IMR-90 (cell line): ENCODE results near the gene CD34. TPM values are rescaled to one million over a fixed set of nuclear protein-coding genes. Genes with fewer than 3 reads are reported as not detected.

ENCODE experiments used
- ATAC-seq: fragments of 200-7000 bp; cut with Tn5 transposase; 2 replicates; pipeline ENCODE4 v1.9.1; 2020; ENCODE audit warnings: low read depth, mild to moderate bottlenecking, moderate library complexity
- BruUV-seq: library from RNA; stranded (reverse); fragments of 400-500 nt; replicated peaks from 2 replicates; lab custom pipeline; 2021; lab: Mats Ljungman, UMichigan
- CTCF ChIA-PET: fragments of 300-600 bp; formaldehyde crosslinking; extraction: SDS; loops from one replicate; lab custom pipeline; 2021; ENCODE audit warnings: antibody characterized with exemption; lab: Yijun Ruan, JAX
- POLR2A ChIA-PET: fragments of 300-600 bp; sonication (Branson Sonifier 250); formaldehyde crosslinking; loops from one replicate; lab custom pipeline; 2022; ENCODE audit warnings: antibody characterized with exemption; ENCODE audit not compliant: unreplicated experiment; lab: Charles Lee
- DNase-seq: peaks from one replicate; pipeline ENCODE4 v3.0.0; 2013
- H2AFZ ChIP-seq: replicated peaks from 2 replicates; pipeline ENCODE3; 2013; ENCODE audit warnings: low read length, mild to moderate bottlenecking; ENCODE audit not compliant: poor library complexity
- H2AK5ac ChIP-seq: 2 replicates; pipeline ENCODE4 v1.6.1; 2013; ENCODE audit warnings: low read depth, low read length, inconsistent platforms
- H2AK9ac ChIP-seq: replicated peaks from 2 replicates; pipeline ENCODE3; 2013; ENCODE audit warnings: mild to moderate bottlenecking, low read depth, low read length, moderate library complexity; ENCODE audit not compliant: poor library complexity
- H2BK120ac ChIP-seq: 2 replicates; pipeline ENCODE4 v1.6.1; 2013; ENCODE audit warnings: low read depth, low read length, inconsistent platforms
- H2BK15ac ChIP-seq: 3 replicates; pipeline ENCODE4 v1.6.1; 2013; ENCODE audit warnings: low read depth, low read length, inconsistent platforms
- H2BK20ac ChIP-seq: 2 replicates; pipeline ENCODE4 v1.6.1; 2013; ENCODE audit warnings: low read depth, mild to moderate bottlenecking, inconsistent platforms, low read length, moderate library complexity
- H2BK5ac ChIP-seq: 2 replicates; pipeline ENCODE4 v1.6.1; 2013; ENCODE audit warnings: mild to moderate bottlenecking, low read depth, low read length, inconsistent platforms; ENCODE audit not compliant: poor library complexity, severe bottlenecking
- H3K14ac ChIP-seq: replicated peaks from 2 replicates; pipeline ENCODE4 v1.6.1; 2013; ENCODE audit warnings: low read depth, low read length, inconsistent platforms
- H3K18ac ChIP-seq: 2 replicates; pipeline ENCODE4 v1.6.1; 2013; ENCODE audit warnings: low read depth, low read length, control low read depth
- H3K23ac ChIP-seq: 2 replicates; pipeline ENCODE4 v1.6.1; 2013; ENCODE audit warnings: low read depth, low read length, inconsistent platforms
- H3K27ac ChIP-seq: 2 replicates; pipeline ENCODE4 v1.5.1; 2013; ENCODE audit warnings: mild to moderate bottlenecking, control low read depth, low read length; ENCODE audit not compliant: insufficient read depth
- H3K27me3 ChIP-seq: 2 replicates; pipeline ENCODE4 v1.6.1; 2013; ENCODE audit warnings: low read length; ENCODE audit not compliant: control insufficient read depth, insufficient read depth
- H3K36me3 ChIP-seq: 2 replicates; pipeline ENCODE4 v1.6.1; 2013; ENCODE audit warnings: low read length, mixed read lengths; ENCODE audit not compliant: control insufficient read depth, insufficient read depth
- H3K4ac ChIP-seq: 2 replicates; pipeline ENCODE4 v1.6.1; 2013; ENCODE audit warnings: low read depth, low read length, inconsistent platforms
- H3K4me1 ChIP-seq: 2 replicates; pipeline ENCODE4 v1.6.1; 2013; ENCODE audit warnings: low read length, mixed read lengths; ENCODE audit not compliant: control insufficient read depth, insufficient read depth
- H3K4me2 ChIP-seq: 2 replicates; pipeline ENCODE4 v1.6.1; 2013; ENCODE audit warnings: low read depth, mild to moderate bottlenecking, control low read depth, low read length, moderate library complexity
- H3K4me3 ChIP-seq: 2 replicates; pipeline ENCODE4 v1.5.1; 2013; ENCODE audit warnings: low read depth, mild to moderate bottlenecking, control low read depth, low read length, moderate library complexity; ENCODE audit not compliant: insufficient read depth
- H3K56ac ChIP-seq: 2 replicates; pipeline ENCODE4 v1.6.1; 2013; ENCODE audit warnings: low read length, inconsistent platforms; ENCODE audit not compliant: insufficient read depth; ENCODE audit errors: extremely low read depth
- H3K79me1 ChIP-seq, 2 experiments: 2 replicates each; pipeline ENCODE4 v1.6.1; 2013; ENCODE audit warnings: low read length in 2 of 2, inconsistent platforms in 1 of 2, low read depth in 1 of 2
- H3K9ac ChIP-seq: 2 replicates; pipeline ENCODE4 v1.6.1; 2013; ENCODE audit warnings: low read depth, low read length, control low read depth
- H3K9me1 ChIP-seq: 2 replicates; pipeline ENCODE4 v1.6.1; 2013; ENCODE audit warnings: low read length, inconsistent platforms; ENCODE audit not compliant: insufficient read depth
- H3K9me3 ChIP-seq: 2 replicates; pipeline ENCODE4 v1.6.1; 2013; ENCODE audit warnings: low read length; ENCODE audit not compliant: control insufficient read depth, insufficient read depth
- H4K20me1 ChIP-seq: 2 replicates; pipeline ENCODE4 v1.6.1; 2013; ENCODE audit warnings: low read length, inconsistent platforms; ENCODE audit not compliant: insufficient read depth
- H4K5ac ChIP-seq: 2 replicates; pipeline ENCODE4 v1.6.1; 2013; ENCODE audit warnings: mild to moderate bottlenecking, low read depth, low read length, control low read depth
- H4K8ac ChIP-seq, 2 experiments: 2 replicates each; pipeline ENCODE4 v1.6.1; 2013; ENCODE audit warnings: low read depth in 2 of 2, low read length in 2 of 2, control low read depth in 1 of 2, inconsistent platforms in 1 of 2
- H4K91ac ChIP-seq: 2 replicates; pipeline ENCODE4 v1.6.1; 2013; ENCODE audit warnings: low read depth, low read length, inconsistent platforms; ENCODE audit not compliant: insufficient read depth
- BHLHE40 ChIP-seq: fragments of 150-350 bp; IDR thresholded peaks from 2 replicates; pipeline ENCODE4 v1.6.1; 2016; ENCODE audit warnings: mild to moderate bottlenecking, low read depth, low read length
- CEBPB ChIP-seq: IDR thresholded peaks from 2 replicates; pipeline ENCODE4 v1.6.1; 2012; ENCODE audit warnings: low read depth, low read length, improper control_type of control experiment
- CHD1 ChIP-seq: IDR thresholded peaks from 2 replicates; pipeline ENCODE4 v1.6.1; 2012; ENCODE audit warnings: low read depth, low read length, improper control_type of control experiment
- CTCF ChIP-seq: conservative IDR thresholded peaks from 2 replicates; pipeline ENCODE4 v1.5.1; 2012; ENCODE audit warnings: mild to moderate bottlenecking, low read depth, low read length, improper control_type of control experiment
- ELK1 ChIP-seq: fragments of 150-350 bp; IDR thresholded peaks from 2 replicates; pipeline ENCODE4 v1.6.1; 2016; ENCODE audit warnings: low read depth, mild to moderate bottlenecking, low read length, moderate library complexity, borderline replicate concordance
- FOS ChIP-seq: fragments of 150-350 bp; IDR thresholded peaks from 2 replicates; pipeline ENCODE4 v1.6.1; 2016; ENCODE audit warnings: low read depth, low read length
- MAFK ChIP-seq: IDR thresholded peaks from 2 replicates; pipeline ENCODE4 v1.6.1; 2012; ENCODE audit warnings: low read depth, low read length, improper control_type of control experiment
- MAZ ChIP-seq: IDR thresholded peaks from 2 replicates; pipeline ENCODE4 v1.6.1; 2012; ENCODE audit warnings: low read depth, mild to moderate bottlenecking, low read length, improper control_type of control experiment, moderate library complexity, borderline replicate concordance
- MXI1 ChIP-seq: IDR thresholded peaks from 2 replicates; pipeline ENCODE4 v1.6.1; 2012; ENCODE audit warnings: low read depth, mild to moderate bottlenecking, low read length, moderate library complexity, borderline replicate concordance
- NFE2L2 ChIP-seq: fragments of 150-350 bp; IDR thresholded peaks from 2 replicates; pipeline ENCODE4 v1.6.1; 2016; ENCODE audit warnings: low read depth, mild to moderate bottlenecking, low read length
- POLR2A ChIP-seq: IDR thresholded peaks from 2 replicates; pipeline ENCODE4 v1.6.1; 2012; ENCODE audit warnings: mild to moderate bottlenecking, low read depth, low read length
- RAD21 ChIP-seq: IDR thresholded peaks from 2 replicates; pipeline ENCODE4 v1.6.1; 2012; ENCODE audit warnings: low read length, improper control_type of control experiment
- RCOR1 ChIP-seq: IDR thresholded peaks from 2 replicates; pipeline ENCODE4 v1.6.1; 2012; ENCODE audit warnings: mild to moderate bottlenecking, low read length, improper control_type of control experiment; ENCODE audit not compliant: insufficient replicate concordance
- RFX5 ChIP-seq: IDR thresholded peaks from 2 replicates; pipeline ENCODE4 v1.8.0; 2012; ENCODE audit warnings: low read depth, mild to moderate bottlenecking, low read length, moderate library complexity
- SMC3 ChIP-seq: fragments of 150-350 bp; IDR thresholded peaks from 2 replicates; pipeline ENCODE4 v1.6.1; 2016; ENCODE audit warnings: low read depth, mild to moderate bottlenecking, antibody characterized with exemption, low read length, moderate library complexity
- USF2 ChIP-seq: fragments of 150-350 bp; IDR thresholded peaks from 2 replicates; pipeline ENCODE4 v1.6.1; 2017; ENCODE audit warnings: mild to moderate bottlenecking, antibody characterized with exemption, low read length, low read depth
- WGBS, 2 experiments: methylation state at CpG; one replicate each; pipeline versions ENCODE4 v1.1.5 to v1.1.7; 2013; ENCODE audit warnings: missing lambda C conversion rate in 2 of 2; ENCODE audit not compliant: insufficient read length in 1 of 2; ENCODE audit errors: extremely low coverage in 2 of 2; 5-methylcytosine and 5-hydroxymethylcytosine counted together
- dilution Hi-C: fragments of 300-500 bp; cut with HindIII; formaldehyde crosslinking; loops from one replicate; pipeline ENCODE4 v1.14.3; 2018; ENCODE audit warnings: low sequenced_read_pairs; ENCODE audit not compliant: unreplicated experiment
- in situ Hi-C: fragments of 300-500 bp; cut with MboI; formaldehyde crosslinking; loops from 3 replicates; pipeline ENCODE4 v1.14.3; 2019; ENCODE audit warnings: low sequenced_read_pairs, inconsistent platforms, mixed read lengths
- intact Hi-C: fragments of 100-400 bp; cut with micrococcal nuclease; formaldehyde crosslinking; loops from 2 replicates; pipeline ENCODE4 v1.10.0; 2022
- polyA plus RNA-seq, 3 experiments: library from polyadenylated mRNA; depleted of rRNA; stranded (reverse); fragments of >200 nt; gene quantifications; 2 replicates each; pipeline ENCODE4 v1.2.3, GENCODE V29; 2012; ENCODE audit warnings: low replicate concordance in 1 of 3
- total RNA-seq: library from RNA; depleted of rRNA; stranded (reverse); fragments of >200 nt; gene quantifications from 2 replicates; pipeline ENCODE4 v1.2.3, GENCODE V29; 2012

Gene CD34
- total and polyA plus RNA-seq, 2 of the 4 experiments (the other 2 are of a cell fraction) = 0.14 TPM; not detected in 1

GRCh38 chr1:207833381-207833780 lies 77.5 kb downstream of the CD34 start:
- ChIA-PET POLR2A (no interaction called here), CTCF (no interaction called here)
- H3K4ac ChIP-seq = no peak overlapping the region
- dilution Hi-C loops (no loop called here), intact Hi-C loops (no loop called here), in situ Hi-C loops (no loop called here)
- H2BK15ac ChIP-seq = no peak overlapping the region
- no peak overlapping the region for H3K27ac ChIP-seq
- DNase-seq (no peak), ATAC-seq (no peak)
- H3K9me1 ChIP-seq = peaks cover 4% of the 10 kb centered on the region
- H2AK9ac ChIP-seq = no peak overlapping the region
- H4K8ac ChIP-seq = no peak overlapping the region
- H3K9me3 ChIP-seq = no peaks in the 10 kb centered on the region
- no peak overlapping the region for H2AK5ac ChIP-seq
- no CpG with 5 or more reads among the region's 6 CpGs for WGBS, 2 experiments
- H3K56ac ChIP-seq = no peak overlapping the region
- H2AFZ ChIP-seq = no peak overlapping the region
- no peak overlapping the region for H4K5ac ChIP-seq
- no peak overlapping the region for H3K23ac ChIP-seq
- H3K36me3 ChIP-seq = no peaks in the 10 kb centered on the region
- no peaks in the 10 kb centered on the region for H4K20me1 ChIP-seq
- no peak overlapping the region for H2BK5ac ChIP-seq
- no peak overlapping the region for H3K4me2 ChIP-seq
- no TSS peak for BruUV-seq
- no peak overlapping the region for H2BK20ac ChIP-seq
- no peak overlapping the region for H3K9ac ChIP-seq
- H2BK120ac ChIP-seq = no peak overlapping the region
- no peak overlapping the region for H4K91ac ChIP-seq
- H3K79me1 ChIP-seq = peaks cover 3 to 12% of the 10 kb centered on the region in 2 experiments; a peak in 2 of 4 replicates
- H3K18ac ChIP-seq = no peak overlapping the region
- H3K14ac ChIP-seq = no peak overlapping the region
- no peaks in the 10 kb centered on the region for H3K27me3 ChIP-seq
- H3K4me3 ChIP-seq = no peak overlapping the region
- TF ChIP-seq SMC3 = no peak
- no peak for TF ChIP-seq RCOR1
- no peak for TF ChIP-seq POLR2A
- no peak for TF ChIP-seq NFE2L2
- no peak for TF ChIP-seq MXI1
- TF ChIP-seq USF2 = no peak
- no peak for TF ChIP-seq FOS
- no peak for TF ChIP-seq CHD1
- TF ChIP-seq RAD21 = no peak
- TF ChIP-seq CTCF = no peak
- TF ChIP-seq BHLHE40 = no peak
- TF ChIP-seq RFX5 = no peak
- TF ChIP-seq ELK1 = no peak
- TF ChIP-seq MAZ = no peak
- TF ChIP-seq MAFK = no peak
- no peak for TF ChIP-seq CEBPB
- peaks cover 3% of the 10 kb centered on the region for H3K4me1 ChIP-seq
